RWPE1 (cell line): ENCODE data around the gene SUN2.

ENCODE experiments used
- CTCF ChIA-PET: fragments of 350-600 bp; sonication (Branson Sonifier 250); formaldehyde crosslinking; extraction: SDS; loops from one replicate; lab custom pipeline; 2021; lab: Yijun Ruan, JAX
- POLR2A ChIA-PET: fragments of 400-600 bp; formaldehyde crosslinking; extraction: SDS; loops from one replicate; lab custom pipeline; 2020; ENCODE audit warnings: antibody characterized with exemption; ENCODE audit not compliant: low non-redundant PET; lab: Yijun Ruan, JAX
- DNase-seq: peaks from one replicate; pipeline ENCODE4 v3.0.0; 2012; ENCODE audit warnings: low spot score
- H3K27ac ChIP-seq: fragments of 450-650 bp; 2 replicates; pipeline ENCODE4 v1.5.1; 2017
- CTCF ChIP-seq: fragments of 450-650 bp; conservative IDR thresholded peaks from 2 replicates; pipeline ENCODE4 v1.5.1; 2017; ENCODE audit warnings: low read depth, mild to moderate bottlenecking

SUN2 gene

GRCh38 chr22:38724176-38724575, 31.6 kb downstream of the SUN2 start:
- ChIA-PET CTCF (no interaction called here), POLR2A (no interaction called here)
- no peak for DNase-seq
- no peak overlapping the region for H3K27ac ChIP-seq
- no peak for TF ChIP-seq CTCF

GRCh38 chr22:38721551-38721950, 34.2 kb downstream of the SUN2 start:
- no peak overlapping the region for H3K27ac ChIP-seq
- no peak for TF ChIP-seq CTCF
- ChIA-PET POLR2A (no interaction called here), CTCF (no interaction called here)
- no peak for DNase-seq

GRCh38 chr22:38720350-38720749, 35.4 kb downstream of the SUN2 start:
- ChIA-PET POLR2A (no interaction called here), CTCF (interaction anchor here (1.0 kb wide), 1 partner anchor 46 kb away, joined by 3 read pairs; no protein-coding TSS in a partner anchor)
- DNase-seq: no peak
- 0 out of 2 replicates have a peak overlapping the region, but pooled peaks have one; percentile 11 for H3K27ac ChIP-seq
- TF ChIP-seq CTCF: no peak

GRCh38 chr22:38719196-38719595, 36.6 kb downstream of the SUN2 start:
- peak overlapping the region; percentile 76 for H3K27ac ChIP-seq
- TF ChIP-seq CTCF: no peak
- CTCF ChIA-PET: no interaction called here
- POLR2A ChIA-PET: interaction anchor here (0.6 kb wide), 1 partner anchor 204 kb away, joined by 6 read pairs; no protein-coding TSS in a partner anchor
- no peak for DNase-seq

GRCh38 chr22:38718414-38718813, 37.4 kb downstream of the SUN2 start:
- ChIA-PET CTCF (interaction anchor here (0.6 to 0.8 kb wide), 4 partner anchors 23 to 811 kb away, joined by 3 read pairs; partner anchors contain the start of gene BAIAP2L2), POLR2A (no interaction called here)
- H3K27ac ChIP-seq: peak overlapping the region; percentile 76
- peak; percentile 56 for TF ChIP-seq CTCF
- peak; percentile 87 for DNase-seq

- DNase-seq: no peak
- no peak for TF ChIP-seq CTCF
- POLR2A ChIA-PET: no interaction called here
- CTCF ChIA-PET: interaction anchor here (1.1 kb wide), 1 partner anchor 10 kb away, joined by 5 read pairs; no protein-coding TSS in a partner anchor
- peak overlapping the region; percentile 76 for H3K27ac ChIP-seq
Observed at GRCh38 chr22:38717244-38717643, 38.6 kb downstream of the SUN2 start.

- H3K27ac ChIP-seq: peak overlapping the region; percentile 76
- no peak for DNase-seq
- no peak for TF ChIP-seq CTCF
- ChIA-PET POLR2A (no interaction called here), CTCF (interaction anchor here (1.1 kb wide), 1 partner anchor 9 kb away, joined by 5 read pairs; no protein-coding TSS in a partner anchor)
Observed at GRCh38 chr22:38716826-38717225, 39.0 kb downstream of the SUN2 start.
